ENCODE measurements around the gene GBE1. TPM values are rescaled to one million over a fixed set of nuclear protein-coding genes. Genes with fewer than 3 reads are reported as not detected.
"Not testable (repeated sequence)": the region's sequence is repeated elsewhere in the genome, so short reads cannot be mapped to it uniquely, and the experiment has no call there.

Gene GBE1
- total RNA-seq, 1 donor from 2014 or later: 24.6 TPM

GRCh38 chr3:81518945-81519344 lies 242.5 kb downstream of the GBE1 start:
- Mint-ChIP-seq H3K27me3 (ENCODE audit: insufficient read depth) (no peaks in the 10 kb centered on the region), H3K36me3 (ENCODE audit: low read depth) (no peaks in the 10 kb centered on the region), H3K27ac (no peak overlapping the region), H3K4me1 (ENCODE audit: low read depth) (no peaks in the 10 kb centered on the region), H3K4me3 (no peak overlapping the region), H3K9me3 (no peaks in the 10 kb centered on the region)
- intact Hi-C loops (cut with micrococcal nuclease): no loop called here
- DNase-seq (ENCODE audit: low spot score): no peak

- Mint-ChIP-seq H3K4me1 (ENCODE audit: low read depth) (no peaks in the 10 kb centered on the region), H3K27me3 (ENCODE audit: insufficient read depth) (no peaks in the 10 kb centered on the region), H3K27ac (no peak overlapping the region), H3K9me3 (no peaks in the 10 kb centered on the region), H3K36me3 (ENCODE audit: low read depth) (no peaks in the 10 kb centered on the region), H3K4me3 (no peak overlapping the region)
- DNase-seq (ENCODE audit: low spot score): no peak
- intact Hi-C loops (cut with micrococcal nuclease): no loop called here
Measured at GRCh38 chr3:81516042-81516441, 245.4 kb downstream of the GBE1 start.

- Mint-ChIP-seq H3K4me1 (ENCODE audit: low read depth) (no peaks in the 10 kb centered on the region), H3K27ac (no peak overlapping the region), H3K27me3 (ENCODE audit: insufficient read depth) (no peaks in the 10 kb centered on the region), H3K9me3 (no peaks in the 10 kb centered on the region), H3K36me3 (ENCODE audit: low read depth) (no peaks in the 10 kb centered on the region), H3K4me3 (no peak overlapping the region)
- DNase-seq (ENCODE audit: low spot score): no peak
- intact Hi-C loops (cut with micrococcal nuclease): no loop called here
Measured at GRCh38 chr3:81513591-81513990, 247.9 kb downstream of the GBE1 start.

GRCh38 chr3:81503026-81503425 lies 258.4 kb downstream of the GBE1 start:
- Mint-ChIP-seq H3K36me3 (ENCODE audit: low read depth) (peaks cover 2% of the 10 kb centered on the region), H3K27ac (no peak overlapping the region), H3K27me3 (ENCODE audit: insufficient read depth) (no peaks in the 10 kb centered on the region), H3K4me1 (ENCODE audit: low read depth) (no peaks in the 10 kb centered on the region), H3K4me3 (no peak overlapping the region), H3K9me3 (no peaks in the 10 kb centered on the region)
- intact Hi-C loops (cut with micrococcal nuclease): no loop called here
- no peak for DNase-seq (ENCODE audit: low spot score)

- intact Hi-C loops (cut with micrococcal nuclease): no loop called here
Measured at GRCh38 chr3:81502236-81502635, 259.2 kb downstream of the GBE1 start.

GRCh38 chr3:81500039-81500438 lies 261.4 kb downstream of the GBE1 start:
- no peaks in the 10 kb centered on the region for H3K36me3 Mint-ChIP-seq (ENCODE audit: low read depth)
- no peaks in the 10 kb centered on the region for H3K4me1 Mint-ChIP-seq (ENCODE audit: low read depth)
- no peak overlapping the region for H3K4me3 Mint-ChIP-seq
- no peak for DNase-seq (ENCODE audit: low spot score)
- no peaks in the 10 kb centered on the region for H3K27me3 Mint-ChIP-seq (ENCODE audit: insufficient read depth)
- H3K9me3 Mint-ChIP-seq: no peaks in the 10 kb centered on the region
- H3K27ac Mint-ChIP-seq: no peak overlapping the region
- intact Hi-C loops (cut with micrococcal nuclease): no loop called here

More at GRCh38 chr3:81502236-81502635, 259.2 kb downstream of the GBE1 start:
- Mint-ChIP-seq H3K36me3 (ENCODE audit: low read depth) (peaks cover 2% of the 10 kb centered on the region), H3K4me3 (no peak overlapping the region), H3K9me3 (no peaks in the 10 kb centered on the region), H3K27ac (no peak overlapping the region), H3K27me3 (ENCODE audit: insufficient read depth) (no peaks in the 10 kb centered on the region), H3K4me1 (ENCODE audit: low read depth) (no peaks in the 10 kb centered on the region)
- DNase-seq (ENCODE audit: low spot score): no peak

- intact Hi-C loops (cut with micrococcal nuclease): no loop called here
- no peaks in the 10 kb centered on the region for H3K9me3 Mint-ChIP-seq
- no peak overlapping the region for H3K27ac Mint-ChIP-seq
- H3K4me3 Mint-ChIP-seq: no peak overlapping the region
- H3K4me1 Mint-ChIP-seq (ENCODE audit: low read depth): no peaks in the 10 kb centered on the region
- no peaks in the 10 kb centered on the region for H3K27me3 Mint-ChIP-seq (ENCODE audit: insufficient read depth)
- H3K36me3 Mint-ChIP-seq (ENCODE audit: low read depth): no peaks in the 10 kb centered on the region
- DNase-seq (ENCODE audit: low spot score): no peak
Measured at GRCh38 chr3:81497572-81498251, 263.7 kb downstream of the GBE1 start.

GRCh38 chr3:81496407-81497104 lies 264.9 kb downstream of the GBE1 start:
- no peak overlapping the region for H3K27ac Mint-ChIP-seq
- H3K27me3 Mint-ChIP-seq (ENCODE audit: insufficient read depth): no peaks in the 10 kb centered on the region
- no peak for DNase-seq (ENCODE audit: low spot score)
- H3K4me3 Mint-ChIP-seq: no peak overlapping the region
- no peaks in the 10 kb centered on the region for H3K9me3 Mint-ChIP-seq
- no peaks in the 10 kb centered on the region for H3K36me3 Mint-ChIP-seq (ENCODE audit: low read depth)
- intact Hi-C loops (cut with micrococcal nuclease): no loop called here
- no peaks in the 10 kb centered on the region for H3K4me1 Mint-ChIP-seq (ENCODE audit: low read depth)

- H3K27me3 Mint-ChIP-seq (ENCODE audit: insufficient read depth); H3K4me1 Mint-ChIP-seq (ENCODE audit: low read depth); H3K27ac Mint-ChIP-seq; H3K4me3 Mint-ChIP-seq; DNase-seq (ENCODE audit: low spot score); H3K9me3 Mint-ChIP-seq; H3K36me3 Mint-ChIP-seq (ENCODE audit: low read depth): not testable (repeated sequence)
- intact Hi-C loops (cut with micrococcal nuclease): loop anchor here (5.0 kb wide), 1 partner anchor 150 kb away; no protein-coding TSS in a partner anchor
Measured at GRCh38 chr3:81492471-81492870, 269.0 kb downstream of the GBE1 start.

- DNase-seq (ENCODE audit: low spot score): no peak
- Mint-ChIP-seq H3K9me3 (no peaks in the 10 kb centered on the region), H3K4me1 (ENCODE audit: low read depth) (no peaks in the 10 kb centered on the region), H3K36me3 (ENCODE audit: low read depth) (no peaks in the 10 kb centered on the region), H3K4me3 (no peak overlapping the region), H3K27me3 (ENCODE audit: insufficient read depth) (no peaks in the 10 kb centered on the region), H3K27ac (no peak overlapping the region)
- intact Hi-C loops (cut with micrococcal nuclease): loop anchor here (5.0 kb wide), 1 partner anchor 150 kb away; no protein-coding TSS in a partner anchor
Measured at GRCh38 chr3:81492040-81492439, 269.4 kb downstream of the GBE1 start.

- Mint-ChIP-seq H3K27ac (no peak overlapping the region), H3K27me3 (ENCODE audit: insufficient read depth) (no peaks in the 10 kb centered on the region), H3K9me3 (no peaks in the 10 kb centered on the region), H3K4me1 (ENCODE audit: low read depth) (no peaks in the 10 kb centered on the region), H3K36me3 (ENCODE audit: low read depth) (no peaks in the 10 kb centered on the region), H3K4me3 (no peak overlapping the region)
- intact Hi-C loops (cut with micrococcal nuclease): loop anchor here (1.0 to 5.0 kb wide), 3 partner anchors 152 to 643 kb away; no protein-coding TSS in a partner anchor
- DNase-seq (ENCODE audit: low spot score): peak; percentile 54
Measured at GRCh38 chr3:81490541-81491288, 270.7 kb downstream of the GBE1 start.

GRCh38 chr3:81485444-81485865 lies 276.0 kb downstream of the GBE1 start:
- Mint-ChIP-seq H3K4me1 (ENCODE audit: low read depth) (no peaks in the 10 kb centered on the region), H3K27me3 (ENCODE audit: insufficient read depth) (no peaks in the 10 kb centered on the region), H3K4me3 (no peak overlapping the region), H3K27ac (no peak overlapping the region), H3K36me3 (ENCODE audit: low read depth) (no peaks in the 10 kb centered on the region), H3K9me3 (no peaks in the 10 kb centered on the region)
- DNase-seq (ENCODE audit: low spot score): no peak
- intact Hi-C loops (cut with micrococcal nuclease): no loop called here

- no peak for DNase-seq (ENCODE audit: low spot score)
- Mint-ChIP-seq H3K36me3 (ENCODE audit: low read depth) (no peaks in the 10 kb centered on the region), H3K27ac (no peak overlapping the region), H3K4me3 (no peak overlapping the region), H3K4me1 (ENCODE audit: low read depth) (no peaks in the 10 kb centered on the region), H3K27me3 (ENCODE audit: insufficient read depth) (no peaks in the 10 kb centered on the region), H3K9me3 (no peaks in the 10 kb centered on the region)
- intact Hi-C loops (cut with micrococcal nuclease): no loop called here
Measured at GRCh38 chr3:81484520-81484919, 276.9 kb downstream of the GBE1 start.

Data from activated T-helper 1 cell treated with anti-CD3 and anti-CD28 coated beads, Interleukin-12 subunit alpha, Interleukin-12 subunit beta, Interleukin-2, Interleukin-4 antibody, amounts not matched to agents 30 ng/mL and 10 ng/mL and 1 ng/mL, durations not matched to agents 14 hours and 24 hours and 36 hours (primary cell).